ENCODE measurements around the gene PRAMEF15.
"Not testable (repeated sequence)": the region's sequence is repeated elsewhere in the genome, so short reads cannot be mapped to it uniquely, and the experiment has no call there.

DNA sequence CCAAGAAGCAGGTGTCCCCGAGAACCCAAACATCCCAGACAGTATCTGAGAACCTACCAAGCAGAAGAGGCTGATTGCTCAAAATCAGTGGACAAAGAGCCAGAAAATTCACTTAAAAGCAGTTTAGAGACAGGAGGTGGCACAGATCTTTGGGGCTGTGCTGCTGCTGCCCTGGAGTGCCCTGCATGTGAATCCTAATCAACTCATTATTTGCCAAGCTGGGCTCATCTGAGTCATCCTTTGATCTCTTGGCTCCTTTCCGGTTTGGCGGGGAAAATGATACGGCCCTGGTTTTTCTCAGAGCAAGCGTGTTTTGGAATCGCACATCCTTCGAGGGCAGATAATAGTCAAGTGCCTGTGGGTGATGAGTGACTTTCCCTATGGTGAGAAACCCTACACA is 47.0 kb downstream of the PRAMEF15 start:
- TF ChIP-seq, protein P1, sequence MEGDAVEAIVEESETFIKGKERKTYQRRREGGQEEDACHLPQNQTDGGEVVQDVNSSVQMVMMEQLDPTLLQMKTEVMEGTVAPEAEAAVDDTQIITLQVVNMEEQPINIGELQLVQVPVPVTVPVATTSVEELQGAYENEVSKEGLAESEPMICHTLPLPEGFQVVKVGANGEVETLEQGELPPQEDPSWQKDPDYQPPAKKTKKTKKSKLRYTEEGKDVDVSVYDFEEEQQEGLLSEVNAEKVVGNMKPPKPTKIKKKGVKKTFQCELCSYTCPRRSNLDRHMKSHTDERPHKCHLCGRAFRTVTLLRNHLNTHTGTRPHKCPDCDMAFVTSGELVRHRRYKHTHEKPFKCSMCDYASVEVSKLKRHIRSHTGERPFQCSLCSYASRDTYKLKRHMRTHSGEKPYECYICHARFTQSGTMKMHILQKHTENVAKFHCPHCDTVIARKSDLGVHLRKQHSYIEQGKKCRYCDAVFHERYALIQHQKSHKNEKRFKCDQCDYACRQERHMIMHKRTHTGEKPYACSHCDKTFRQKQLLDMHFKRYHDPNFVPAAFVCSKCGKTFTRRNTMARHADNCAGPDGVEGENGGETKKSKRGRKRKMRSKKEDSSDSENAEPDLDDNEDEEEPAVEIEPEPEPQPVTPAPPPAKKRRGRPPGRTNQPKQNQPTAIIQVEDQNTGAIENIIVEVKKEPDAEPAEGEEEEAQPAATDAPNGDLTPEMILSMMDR (conservative IDR thresholded peaks at IDR 0.05; ENCODE audit: low read length) = not testable (repeated sequence)
- TF ChIP-seq EZH2phosphoT487 (IDR thresholded peaks at IDR 0.05; ENCODE audit: borderline replicate concordance) = not testable (repeated sequence)

Data from Loucy (cell line).